ENCODE data around the gene CAPN9.
"Not testable (repeated sequence)": the region's sequence is repeated elsewhere in the genome, so short reads cannot be mapped to it uniquely, and the experiment has no call there.

Gene CAPN9

GRCh38 chr1:230747127-230747730 is at the start of gene CAPN9:
CAPN9 (plus strand) TSS chr1:230747388; CDS start chr1:230747497, 109 bp downstream.
- DNase-seq (ENCODE audit: low read depth), result no peak

- no peak for DNase-seq (ENCODE audit: low read depth)
Measured at GRCh38 chr1:230698130-230698529, 49.1 kb upstream of the CAPN9 start.

- not testable (repeated sequence) for DNase-seq (ENCODE audit: low read depth)
Measured at GRCh38 chr1:230698964-230699363, 48.2 kb upstream of the CAPN9 start.

GRCh38 chr1:230699716-230700115 is 47.5 kb upstream of the CAPN9 start:
- DNase-seq (ENCODE audit: low read depth), result no peak

GRCh38 chr1:230700132-230700531 is 47.1 kb upstream of the CAPN9 start:
- DNase-seq (ENCODE audit: low read depth), result no peak

- DNase-seq (ENCODE audit: low read depth), result no peak
Measured at GRCh38 chr1:230701434-230701833, 45.8 kb upstream of the CAPN9 start.

- no peak for DNase-seq (ENCODE audit: low read depth)
Measured at GRCh38 chr1:230701895-230702768, 45.1 kb upstream of the CAPN9 start.

- no peak for DNase-seq (ENCODE audit: low read depth)
Measured at GRCh38 chr1:230702934-230703678, 44.1 kb upstream of the CAPN9 start.

GRCh38 chr1:230703679-230704385 is 43.4 kb upstream of the CAPN9 start:
- no peak for DNase-seq (ENCODE audit: low read depth)

- no peak for DNase-seq (ENCODE audit: low read depth)
Measured at GRCh38 chr1:230704830-230705229, 42.4 kb upstream of the CAPN9 start.

GRCh38 chr1:230705289-230706019 is 41.7 kb upstream of the CAPN9 start:
- no peak for DNase-seq (ENCODE audit: low read depth)

- DNase-seq (ENCODE audit: low read depth), result no peak
Measured at GRCh38 chr1:230706020-230706699, 41.0 kb upstream of the CAPN9 start.

GRCh38 chr1:230706887-230707731 is 40.1 kb upstream of the CAPN9 start:
- DNase-seq (ENCODE audit: low read depth), result no peak

- no peak for DNase-seq (ENCODE audit: low read depth)
Measured at GRCh38 chr1:230707732-230708630, 39.2 kb upstream of the CAPN9 start.

GRCh38 chr1:230708631-230709580 is 38.3 kb upstream of the CAPN9 start:
- DNase-seq (ENCODE audit: low read depth), result no peak

GRCh38 chr1:230709619-230710542 is 37.3 kb upstream of the CAPN9 start:
- DNase-seq (ENCODE audit: low read depth), result no peak

- no peak for DNase-seq (ENCODE audit: low read depth)
Measured at GRCh38 chr1:230710543-230710904, 36.7 kb upstream of the CAPN9 start.

All from activated T-cell treated with anti-CD3 and anti-CD28 coated beads for 48 hours (primary cell).